Measurements from ENCODE around the gene RAD51B.

RAD51B gene

DNA sequence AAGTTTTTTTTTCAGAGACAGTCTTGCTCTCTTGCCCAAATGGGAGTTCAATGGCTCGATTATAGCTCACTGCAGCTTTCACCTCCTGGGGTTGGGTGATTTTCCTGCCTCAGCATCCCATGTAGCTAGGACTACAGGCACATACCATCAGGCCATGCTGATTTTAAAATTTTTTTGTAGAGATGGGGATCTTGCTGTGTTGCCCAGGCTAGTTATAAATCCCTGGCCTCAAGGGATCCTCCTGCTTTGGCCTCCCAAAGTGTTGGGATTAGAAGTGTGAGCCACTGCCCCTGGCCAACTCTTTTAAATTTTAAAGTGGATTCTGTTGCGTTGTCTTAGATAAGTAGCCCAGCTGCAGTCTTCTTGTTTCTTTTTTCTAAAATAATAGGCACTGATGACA is 115.8 kb downstream of the RAD51B start:
- ChIA-PET CTCF (no interaction called here), POLR2A (ENCODE audit: low non-redundant PET) (no interaction called here)
- TF ChIP-seq, protein P1, sequence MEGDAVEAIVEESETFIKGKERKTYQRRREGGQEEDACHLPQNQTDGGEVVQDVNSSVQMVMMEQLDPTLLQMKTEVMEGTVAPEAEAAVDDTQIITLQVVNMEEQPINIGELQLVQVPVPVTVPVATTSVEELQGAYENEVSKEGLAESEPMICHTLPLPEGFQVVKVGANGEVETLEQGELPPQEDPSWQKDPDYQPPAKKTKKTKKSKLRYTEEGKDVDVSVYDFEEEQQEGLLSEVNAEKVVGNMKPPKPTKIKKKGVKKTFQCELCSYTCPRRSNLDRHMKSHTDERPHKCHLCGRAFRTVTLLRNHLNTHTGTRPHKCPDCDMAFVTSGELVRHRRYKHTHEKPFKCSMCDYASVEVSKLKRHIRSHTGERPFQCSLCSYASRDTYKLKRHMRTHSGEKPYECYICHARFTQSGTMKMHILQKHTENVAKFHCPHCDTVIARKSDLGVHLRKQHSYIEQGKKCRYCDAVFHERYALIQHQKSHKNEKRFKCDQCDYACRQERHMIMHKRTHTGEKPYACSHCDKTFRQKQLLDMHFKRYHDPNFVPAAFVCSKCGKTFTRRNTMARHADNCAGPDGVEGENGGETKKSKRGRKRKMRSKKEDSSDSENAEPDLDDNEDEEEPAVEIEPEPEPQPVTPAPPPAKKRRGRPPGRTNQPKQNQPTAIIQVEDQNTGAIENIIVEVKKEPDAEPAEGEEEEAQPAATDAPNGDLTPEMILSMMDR (conservative IDR thresholded peaks at IDR 0.05; ENCODE audit: low read depth), result no peak
- no peak for DNase-seq (ENCODE audit: low spot score)
- H3K27ac ChIP-seq, result no peak overlapping the region

DNA sequence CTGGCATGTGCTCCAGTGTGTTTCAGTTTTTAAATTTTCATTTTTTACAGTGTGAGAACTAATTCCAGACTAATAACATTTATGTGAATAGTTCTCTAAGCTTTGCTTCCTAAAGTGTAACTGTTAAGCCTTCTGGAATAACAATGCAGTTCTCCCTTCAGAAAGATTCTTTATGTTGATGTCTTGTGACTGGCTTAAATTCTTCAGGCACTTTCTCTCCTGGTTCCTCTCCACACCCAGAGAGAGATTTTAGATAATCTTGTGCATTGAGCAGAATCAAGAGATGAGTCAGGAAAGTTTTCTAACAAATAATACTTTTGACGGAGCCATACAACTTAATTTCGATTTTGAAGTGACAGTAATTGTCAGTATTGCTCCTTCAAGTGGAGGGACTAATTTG is 118.5 kb downstream of the RAD51B start:
- ChIA-PET POLR2A (ENCODE audit: low non-redundant PET) (no interaction called here), CTCF (interaction anchor here (0.6 kb wide), 1 partner anchor 789 kb away, joined by 3 read pairs; no protein-coding TSS in a partner anchor)
- DNase-seq (ENCODE audit: low spot score), result no peak

DNA sequence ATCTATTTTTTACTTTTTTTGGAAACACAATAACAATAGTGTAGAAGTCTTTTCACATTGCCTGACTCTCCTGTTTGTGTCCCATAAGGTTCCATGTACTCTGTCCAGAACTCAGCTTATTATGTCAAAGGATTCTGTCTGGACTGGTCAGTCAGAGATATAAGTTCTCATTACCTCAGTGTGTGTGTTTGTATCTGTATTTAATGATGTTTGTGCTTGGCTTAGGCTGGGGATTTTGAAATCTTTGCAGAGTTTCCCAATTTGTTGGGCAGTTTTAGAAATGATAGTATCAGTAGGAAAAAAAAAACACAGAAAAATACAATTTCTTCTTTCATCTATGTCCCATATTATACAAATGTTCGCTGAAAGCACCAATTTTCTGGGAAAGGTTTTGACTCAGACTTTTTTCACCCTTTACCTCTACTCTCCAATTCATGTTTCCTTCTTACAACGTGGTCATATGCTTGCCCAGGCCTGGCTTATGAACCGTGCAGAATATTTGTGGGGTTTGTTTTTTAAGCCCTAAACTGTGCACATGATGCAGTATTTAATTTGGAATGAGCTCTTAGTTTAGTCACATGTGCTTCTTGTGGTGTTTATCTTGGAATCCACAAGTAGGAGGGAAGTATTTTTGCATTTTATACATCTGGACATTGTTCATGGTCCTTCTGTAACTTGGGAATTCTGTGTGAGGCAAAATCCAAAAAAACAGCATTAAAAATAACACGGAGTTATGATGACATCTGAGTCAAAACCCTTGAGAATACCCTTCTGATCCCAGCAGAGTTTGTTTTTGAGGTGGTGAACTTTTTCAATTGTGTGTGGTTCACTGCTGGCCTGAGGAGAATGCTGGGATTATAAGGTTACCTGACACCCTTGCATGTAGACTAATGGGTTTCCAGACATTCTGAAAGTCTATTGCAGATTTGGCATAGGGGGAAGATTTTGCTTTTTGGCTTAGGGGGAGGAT is 121.2 kb downstream of the RAD51B start:
- CTCF ChIA-PET, result interaction anchor here (0.6 kb wide), 1 partner anchor 418 kb away, joined by 3 read pairs; no protein-coding TSS in a partner anchor
- DNase-seq (ENCODE audit: low spot score), result no peak
- TF ChIP-seq, protein P1 (conservative IDR thresholded peaks at IDR 0.05; ENCODE audit: low read depth), result no peak
- POLR2A ChIA-PET (ENCODE audit: low non-redundant PET), result no interaction called here
- peak overlapping the region; percentile 91 for H3K27ac ChIP-seq

More for the DNA sequence above, 118.5 kb downstream of the RAD51B start:
- TF ChIP-seq, protein P1 (conservative IDR thresholded peaks at IDR 0.05; ENCODE audit: low read depth), result no peak
- H3K27ac ChIP-seq, result no peak overlapping the region

DNA sequence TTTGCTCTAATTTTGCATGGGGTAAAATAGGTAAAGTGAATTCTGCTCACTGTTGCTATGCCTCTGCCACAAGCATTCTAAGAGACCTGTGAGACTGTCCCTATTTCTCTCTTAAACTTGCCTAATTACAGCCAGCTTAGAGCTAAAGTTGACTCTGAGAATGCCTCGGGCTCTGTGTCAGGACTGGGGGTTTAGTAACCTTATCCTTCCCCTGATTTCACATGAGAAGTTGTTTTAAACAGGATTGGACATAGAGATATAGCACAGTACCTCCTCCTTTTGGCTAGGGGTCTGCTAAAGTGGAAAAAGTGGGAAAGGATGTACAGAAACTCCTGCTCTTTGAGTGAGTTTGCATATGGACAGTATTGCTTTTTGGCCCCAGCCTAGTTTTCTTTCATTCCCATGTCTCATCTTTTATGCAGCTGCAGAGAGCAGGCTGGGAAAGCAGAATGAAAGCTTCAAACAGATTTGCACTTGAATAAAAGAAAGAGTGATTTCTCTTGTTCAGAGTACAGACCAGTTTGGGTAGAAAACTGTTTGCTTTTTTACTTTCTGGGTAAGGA is 122.0 kb downstream of the RAD51B start:
- no peak overlapping the region for H3K27ac ChIP-seq
- no peak for DNase-seq (ENCODE audit: low spot score)
- ChIA-PET POLR2A (ENCODE audit: low non-redundant PET) (no interaction called here), CTCF (interaction anchor here (0.6 to 0.7 kb wide), 2 partner anchors 134 to 417 kb away, joined by 3 read pairs; no protein-coding TSS in a partner anchor)
- TF ChIP-seq, protein P1 (conservative IDR thresholded peaks at IDR 0.05; ENCODE audit: low read depth), result no peak

DNA sequence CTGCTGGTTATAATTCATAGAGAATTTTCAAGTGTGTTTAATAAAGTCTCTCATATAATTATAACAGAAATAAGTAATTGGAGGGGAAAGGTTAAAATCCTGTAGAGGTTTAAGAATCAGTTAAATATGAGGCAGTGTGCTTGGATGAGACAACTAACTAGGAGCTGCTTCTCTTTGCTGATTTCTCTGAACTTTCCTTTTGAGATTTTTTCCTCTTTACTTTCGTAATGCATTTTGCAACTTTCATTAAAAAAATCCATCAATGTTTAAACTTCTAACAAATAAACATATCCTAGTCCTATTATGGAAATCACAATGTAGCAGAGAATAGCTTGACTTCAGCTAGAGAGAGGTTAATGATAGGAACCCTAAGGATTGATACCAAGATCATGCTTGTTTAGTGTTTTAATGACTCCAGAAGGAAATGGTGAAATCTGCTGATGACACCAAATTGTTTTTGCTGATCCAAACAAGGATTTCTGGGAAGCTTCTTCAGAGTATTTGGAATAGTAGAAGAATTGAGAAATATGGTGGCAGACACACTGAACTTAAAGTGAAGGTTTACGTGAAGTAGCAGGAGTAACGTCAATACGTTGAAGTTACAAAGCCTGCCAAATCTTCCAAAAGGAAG is 122.6 kb downstream of the RAD51B start:
- TF ChIP-seq, protein P1 (conservative IDR thresholded peaks at IDR 0.05; ENCODE audit: low read depth), result no peak
- CTCF ChIA-PET, result interaction anchor here (0.7 kb wide), 1 partner anchor 133 kb away, joined by 3 read pairs; no protein-coding TSS in a partner anchor
- H3K27ac ChIP-seq, result no peak overlapping the region
- POLR2A ChIA-PET (ENCODE audit: low non-redundant PET), result no interaction called here
- no peak for DNase-seq (ENCODE audit: low spot score)

DNA sequence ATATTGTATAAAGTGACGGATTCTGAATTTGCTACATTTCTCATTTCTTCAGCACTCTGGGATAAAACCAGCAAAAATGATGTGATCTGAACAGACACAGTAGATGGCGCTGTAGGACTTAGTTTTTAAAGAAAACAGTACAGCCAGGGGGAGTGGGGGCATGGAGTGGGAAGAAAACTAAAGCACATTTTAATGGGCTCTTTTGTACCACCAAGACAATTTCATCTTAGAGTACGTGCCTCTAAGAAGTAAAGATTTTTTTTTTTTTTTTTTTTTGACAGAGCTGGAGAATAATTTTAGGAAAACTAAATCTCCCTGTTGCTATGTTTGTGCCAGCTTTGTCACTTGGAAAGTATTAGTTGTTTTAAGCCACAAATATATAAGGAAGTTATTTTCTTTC is 124.4 kb downstream of the RAD51B start:
- no peak overlapping the region for H3K27ac ChIP-seq
- ChIA-PET POLR2A (ENCODE audit: low non-redundant PET) (no interaction called here), CTCF (interaction anchor here (0.6 to 1.2 kb wide), 18 partner anchors 10 to 1270 kb away, joined by 3 to 8 read pairs (median 4); no protein-coding TSS in a partner anchor)
- DNase-seq (ENCODE audit: low spot score), result peak; percentile 50
- TF ChIP-seq, protein P1 (conservative IDR thresholded peaks at IDR 0.05; ENCODE audit: low read depth), result peak; percentile 68

All from RWPE1 (cell line).